HG03520 (cell line): Measurements from ENCODE around the gene COX5A.
A peak's percentile ranks its signal among the peaks of the same experiment; 100 is the strongest.

ENCODE experiments used
- ATAC-seq: cut with Tn5 transposase; IDR thresholded peaks from one replicate; pipeline ENCODE4 v1.9.1; 2021; ENCODE audit warnings: mild to moderate bottlenecking, moderate library complexity; ENCODE audit not compliant: unreplicated experiment

COX5A gene

DNA sequence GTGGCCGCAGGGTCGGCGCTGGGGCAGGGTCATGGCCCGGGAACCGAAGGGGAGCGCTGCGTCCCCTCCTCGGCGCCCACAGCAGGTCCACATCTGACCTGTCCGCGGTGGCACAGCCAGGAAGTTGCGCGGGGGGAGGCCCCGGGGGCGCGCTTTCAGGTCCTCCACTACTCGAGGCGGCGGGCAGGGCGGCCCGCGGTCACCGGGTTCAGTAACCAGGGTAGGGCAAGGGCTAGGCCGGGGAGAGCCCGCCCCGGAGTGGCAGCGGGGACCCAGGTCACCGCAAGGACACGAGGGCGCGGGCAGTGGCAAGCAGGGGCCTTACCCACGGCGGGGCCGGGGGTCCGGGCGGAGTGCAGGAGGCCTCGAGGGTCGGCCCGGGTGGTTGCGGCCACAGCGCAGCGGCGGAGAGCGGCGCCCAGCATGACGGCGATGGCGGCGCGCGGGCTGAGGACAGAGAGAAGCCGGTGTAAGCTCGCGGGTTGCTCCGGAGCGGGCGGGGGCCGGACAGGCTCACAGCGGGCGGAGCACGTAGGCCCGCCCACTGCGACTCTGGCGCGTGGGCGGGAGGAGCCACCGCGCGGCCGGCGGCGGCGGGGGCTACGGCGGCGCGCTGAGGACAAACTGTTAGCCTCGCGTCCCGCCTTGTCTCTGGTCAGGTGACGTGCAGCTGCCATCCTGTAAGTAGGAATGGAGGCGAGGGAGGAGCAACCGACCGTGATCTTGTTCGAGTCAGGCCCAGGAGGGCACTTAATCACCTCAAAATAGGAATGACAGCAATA is at the start of gene COX5A:
Gene COX5A (minus strand): TSS at position 484 of the 782 bp plus-strand sequence. CDS start 59 bp downstream, at position 425.
- peak; percentile 86 for ATAC-seq

DNA sequence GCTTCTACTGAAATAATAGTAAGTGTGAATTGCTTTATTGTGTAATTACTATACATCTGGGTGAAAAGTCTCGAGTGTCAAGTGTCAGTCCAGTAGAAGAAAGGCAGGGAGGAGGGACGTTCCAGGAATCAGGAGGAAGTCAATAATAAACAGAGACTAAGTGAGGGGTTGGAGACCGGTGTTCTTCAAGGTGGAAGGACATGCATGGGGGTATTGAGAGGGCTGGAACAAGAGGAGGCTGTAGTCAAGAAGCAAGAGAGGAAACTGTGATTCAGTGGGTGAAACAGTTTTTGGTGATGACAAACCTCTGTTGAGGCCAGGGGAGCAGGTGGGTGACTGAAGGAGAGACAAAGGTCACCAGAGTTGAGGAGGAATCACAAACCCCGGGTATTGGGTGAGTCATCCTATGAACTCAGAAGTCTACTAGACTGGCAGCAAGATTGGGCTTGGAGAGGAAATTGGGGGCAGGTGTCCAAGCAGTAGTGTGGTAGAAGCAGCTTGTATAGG is 45.9 kb upstream of the COX5A start:
- ATAC-seq: no peak

DNA sequence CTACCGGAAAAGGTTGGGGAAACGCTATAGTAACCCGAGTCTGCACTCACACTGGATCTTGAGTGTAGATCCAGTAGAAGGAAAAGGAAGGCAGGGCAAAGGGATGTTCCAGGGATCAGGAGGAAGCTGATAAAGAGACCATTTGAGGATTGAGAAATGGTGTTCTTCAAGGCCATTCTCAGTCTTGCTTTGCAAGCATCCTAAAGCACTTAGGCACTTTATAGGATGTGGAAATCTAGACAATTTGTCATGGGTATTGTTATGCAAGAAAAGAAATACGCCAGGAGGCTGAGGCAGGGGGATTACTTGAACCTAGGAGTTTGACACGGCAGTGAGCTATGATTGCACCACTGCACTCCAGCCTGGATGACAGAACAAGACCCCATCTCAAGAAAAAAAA is 44.3 kb upstream of the COX5A start:
- ATAC-seq: no peak

DNA sequence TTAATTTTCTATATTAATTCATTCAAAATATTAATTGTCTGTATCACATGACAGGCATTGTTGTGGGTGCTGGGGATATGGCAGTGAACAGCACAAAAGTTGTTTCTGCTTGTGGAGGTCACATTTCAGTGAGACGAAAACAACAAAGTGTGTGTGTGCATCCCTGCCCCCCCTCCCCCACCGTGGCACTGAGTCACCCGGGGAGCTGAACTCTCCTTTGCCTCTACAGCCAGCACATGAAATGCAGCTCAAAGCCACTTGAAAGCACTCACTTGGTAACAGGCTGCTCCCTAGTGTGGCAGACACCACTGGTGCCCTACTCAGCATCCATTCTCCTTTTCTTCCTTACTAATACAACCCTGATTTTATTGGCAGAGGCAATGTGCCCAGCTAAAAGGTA is 40.6 kb upstream of the COX5A start:
- no peak for ATAC-seq

DNA sequence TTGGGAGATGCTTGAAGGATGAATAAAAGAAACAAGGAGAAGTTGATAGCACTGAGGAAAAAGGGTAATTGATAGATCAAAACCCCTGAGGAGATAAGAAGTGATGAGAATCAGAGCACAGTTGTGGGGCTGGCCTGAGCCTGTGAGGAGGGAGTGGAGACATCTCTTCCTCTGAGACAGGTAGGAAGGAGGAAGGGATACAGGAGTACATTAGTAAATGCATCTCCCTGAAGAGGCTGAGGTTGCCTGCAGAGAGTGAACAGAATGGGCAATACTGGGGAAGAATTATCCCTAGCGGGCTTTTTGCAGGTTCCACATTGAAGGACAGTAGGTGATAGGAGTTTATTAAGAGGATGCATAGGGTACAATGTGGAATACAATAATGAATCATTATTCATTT is 40.2 kb upstream of the COX5A start:
- ATAC-seq: no peak

DNA sequence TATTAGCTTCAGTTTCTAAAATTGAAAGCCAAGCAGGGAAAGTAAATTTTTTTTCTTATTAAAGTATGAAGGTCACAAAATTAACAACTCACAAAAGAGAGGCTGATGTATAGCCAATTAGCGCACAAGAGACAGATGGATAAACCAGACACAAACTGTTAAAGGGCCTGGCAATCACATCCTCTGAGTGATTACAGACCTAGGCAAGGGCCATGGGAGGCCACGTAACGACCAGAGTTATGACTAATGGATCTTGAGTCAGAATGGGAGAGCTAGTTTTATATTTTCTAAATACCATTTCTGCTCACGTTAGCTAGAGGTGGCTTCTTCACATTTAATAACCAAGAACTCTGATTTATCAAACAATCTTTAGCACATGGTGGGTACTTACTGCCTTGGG is 39.7 kb upstream of the COX5A start:
- ATAC-seq: no peak

DNA sequence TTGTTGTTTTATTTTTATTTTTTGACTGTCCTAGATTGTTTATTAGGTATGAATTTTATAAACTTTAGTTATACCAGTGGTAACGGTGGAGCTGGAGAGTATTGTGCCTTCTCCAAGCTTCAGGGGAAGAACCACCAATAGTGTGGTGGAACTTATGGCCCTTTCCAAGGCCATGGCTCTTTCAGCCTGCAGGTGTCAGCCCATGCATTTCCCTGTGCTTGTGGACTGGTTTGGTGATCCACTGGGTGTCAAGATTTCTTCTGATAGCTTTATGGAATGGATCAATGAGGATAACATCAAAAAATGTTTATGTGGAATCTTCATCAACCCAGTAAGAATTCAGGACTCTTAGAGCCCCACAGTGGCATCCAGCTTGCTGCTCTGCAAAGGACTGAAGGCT is 38.3 kb upstream of the COX5A start:
- no peak for ATAC-seq

DNA sequence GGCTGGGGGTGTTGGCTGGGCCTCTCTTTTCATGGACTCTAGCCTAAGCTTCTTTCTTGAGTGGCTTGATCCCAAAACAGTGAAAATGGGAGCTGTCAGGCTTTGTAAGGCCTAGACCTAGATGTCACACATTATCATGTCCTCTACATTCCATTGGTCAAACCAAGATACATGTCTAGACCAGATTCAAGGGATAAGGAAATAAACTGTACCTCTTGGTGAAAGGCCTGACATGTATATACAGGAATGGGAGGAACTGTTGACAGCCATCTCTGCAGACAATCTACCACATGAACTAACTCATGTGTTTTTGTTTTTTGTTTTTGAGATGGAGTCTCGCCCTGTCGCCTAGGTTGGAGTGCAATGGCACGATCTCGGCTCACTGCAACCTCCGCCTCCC is 29.8 kb upstream of the COX5A start:
- ATAC-seq: no peak

DNA sequence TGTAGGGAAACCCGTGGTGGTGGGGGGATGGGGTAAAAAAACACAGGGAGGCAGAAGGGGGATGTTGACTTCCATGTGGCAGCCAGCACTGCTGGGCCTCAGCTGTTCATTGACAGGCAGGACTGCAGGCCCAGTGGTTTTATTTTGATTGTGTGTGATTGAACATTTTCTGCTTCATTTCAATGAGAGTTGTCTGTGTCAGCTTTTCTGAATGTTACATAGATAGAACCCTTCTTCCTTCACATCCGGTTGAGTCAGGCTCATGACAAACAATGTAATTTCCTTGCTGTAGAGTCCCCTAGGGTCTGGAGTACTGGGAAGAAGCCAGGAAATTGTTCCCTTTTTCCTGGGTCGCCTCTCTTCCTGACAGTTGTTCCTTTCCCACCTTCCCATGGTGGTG is 26.9 kb upstream of the COX5A start:
- ATAC-seq: no peak

DNA sequence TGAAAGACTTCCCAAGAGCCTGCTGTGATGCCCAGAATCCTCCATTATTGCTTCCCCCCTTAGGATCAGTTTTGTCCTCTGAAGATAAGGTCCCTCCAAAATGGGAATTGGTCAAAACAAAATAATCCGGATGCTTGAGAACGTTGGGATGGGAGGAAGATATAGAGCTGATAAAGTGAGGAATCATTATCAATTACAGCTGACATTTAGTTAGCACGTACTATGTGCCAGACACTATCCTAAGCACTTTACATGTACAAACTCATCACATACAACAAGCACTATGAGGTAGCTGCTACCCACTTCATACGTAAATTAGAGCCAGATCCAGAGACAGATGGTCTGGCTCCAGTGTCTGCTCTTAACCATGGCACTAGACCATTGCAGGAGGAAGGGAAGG is 25.3 kb upstream of the COX5A start:
- no peak for ATAC-seq

DNA sequence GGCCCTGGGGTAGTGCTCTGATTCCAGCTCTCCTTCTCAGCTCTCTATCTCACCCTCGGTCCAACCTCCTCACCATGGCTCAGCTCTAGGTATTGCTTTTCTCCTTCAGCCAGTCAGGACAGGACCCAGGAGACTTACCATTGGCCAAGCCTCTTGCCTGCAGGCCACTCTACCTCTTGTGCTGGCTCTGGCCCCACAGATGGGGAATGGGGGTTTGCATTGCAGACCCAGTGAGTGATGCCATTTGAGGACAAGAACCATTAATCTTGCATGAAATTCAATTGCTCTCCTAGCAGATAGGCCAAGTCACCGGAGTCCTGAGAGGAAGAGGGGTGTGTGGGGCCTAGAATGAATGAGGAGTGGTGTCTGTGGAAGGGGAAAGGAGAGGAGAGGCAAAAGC is 24.8 kb upstream of the COX5A start:
- ATAC-seq: no peak

DNA sequence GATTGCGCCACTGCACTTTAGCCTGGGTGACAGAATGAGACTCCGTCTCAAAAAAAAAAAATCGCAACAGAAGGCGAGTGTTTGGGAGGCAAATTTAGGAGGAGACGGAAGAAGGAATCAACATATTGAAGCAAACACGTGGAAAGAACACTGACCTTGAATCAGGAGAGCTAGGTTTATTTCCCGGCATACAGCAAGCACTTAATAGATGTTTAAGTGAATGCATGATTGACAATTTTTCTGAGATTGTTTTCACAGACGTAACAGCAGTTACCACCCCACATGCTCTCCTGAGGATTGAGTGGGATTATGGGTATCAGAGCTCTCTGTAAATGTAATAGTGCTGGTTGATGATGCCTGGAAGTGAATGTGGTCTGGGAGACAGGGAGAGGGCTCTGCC is 24.3 kb upstream of the COX5A start:
- no peak for ATAC-seq

DNA sequence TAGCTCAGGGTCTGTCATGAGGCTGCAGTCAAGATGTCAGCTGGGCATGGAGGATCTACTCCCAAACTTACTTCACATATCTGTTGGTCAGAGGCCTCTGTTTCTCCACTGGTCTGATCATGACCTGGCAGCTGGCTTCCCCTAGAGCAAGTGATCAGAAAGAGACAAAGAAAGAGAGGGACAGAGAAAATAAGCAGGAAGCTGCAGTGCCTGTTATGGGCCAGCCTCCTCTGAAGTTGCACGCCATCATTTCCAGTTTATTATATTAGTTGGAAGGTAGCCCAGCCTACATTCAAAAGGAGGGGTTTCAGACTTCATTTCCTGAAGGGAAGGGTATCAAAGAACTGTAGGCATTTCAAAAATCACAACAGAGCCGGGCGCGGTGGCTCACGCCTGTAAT is 23.7 kb upstream of the COX5A start:
- no peak for ATAC-seq

DNA sequence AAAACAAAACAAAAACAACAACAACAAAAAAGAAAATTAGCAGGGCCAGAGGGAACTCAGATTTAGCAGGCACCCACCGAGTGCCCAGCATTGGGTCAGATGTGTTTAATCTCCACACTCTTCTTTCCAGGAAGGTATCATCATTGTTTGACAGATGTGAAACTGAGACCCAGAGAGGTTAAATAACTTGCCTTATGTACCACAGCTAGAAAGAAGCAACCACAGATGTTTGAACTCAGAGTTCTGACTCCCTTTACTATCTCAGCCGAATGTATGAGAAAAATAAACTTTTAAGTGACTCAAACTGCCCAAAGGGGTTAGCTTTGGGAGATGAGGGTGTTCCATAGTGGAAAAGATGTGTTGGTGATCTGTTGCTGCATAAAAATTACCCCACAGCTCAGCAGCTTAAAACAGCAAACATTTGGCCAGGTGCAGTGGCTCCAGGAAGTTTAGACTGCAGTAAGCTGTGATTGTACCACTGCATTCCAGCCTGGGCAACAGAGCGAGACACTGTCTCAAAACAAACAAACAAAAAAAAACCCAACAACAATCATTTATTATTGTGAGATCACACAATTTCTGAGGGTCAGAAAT is 23.2 kb upstream of the COX5A start:
- ATAC-seq: no peak

DNA sequence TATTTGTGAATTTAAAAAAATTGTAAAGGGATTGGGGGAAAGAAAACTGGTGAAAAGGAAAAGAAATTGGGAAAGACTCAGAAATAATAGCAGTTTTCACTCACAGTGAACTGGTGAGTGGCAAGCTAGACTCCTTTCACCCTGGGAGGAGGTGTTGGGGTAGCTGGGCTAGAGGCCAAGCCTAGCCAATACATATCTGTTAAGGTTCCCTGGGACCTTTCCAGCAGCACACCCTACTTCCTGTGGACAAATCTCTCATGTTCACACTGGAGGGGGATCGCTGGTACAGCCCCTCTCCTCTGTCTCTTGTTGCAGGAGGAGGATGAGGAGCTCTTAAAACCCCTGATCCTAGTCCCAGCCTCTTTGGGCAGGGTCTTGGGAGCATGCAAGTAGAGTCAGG is 22.4 kb upstream of the COX5A start:
- ATAC-seq: no peak

DNA sequence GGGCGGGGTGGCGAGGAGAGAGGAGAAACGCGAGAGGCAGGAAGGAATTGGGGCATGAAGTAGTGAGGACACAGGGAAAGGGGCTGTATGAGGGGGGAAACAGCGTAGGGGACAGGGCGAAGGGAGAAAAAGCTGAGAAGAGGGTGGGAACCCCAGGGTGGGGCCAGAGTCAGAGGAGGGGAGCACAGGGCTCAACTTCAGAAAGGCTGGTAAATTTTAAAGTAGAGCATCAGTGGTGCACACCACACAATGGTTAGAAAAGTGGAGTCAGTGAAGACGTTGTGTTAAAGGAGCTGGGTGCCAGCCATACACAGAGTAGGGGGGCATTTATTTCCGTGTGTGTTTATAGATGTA is 21.7 kb upstream of the COX5A start:
- no peak for ATAC-seq

DNA sequence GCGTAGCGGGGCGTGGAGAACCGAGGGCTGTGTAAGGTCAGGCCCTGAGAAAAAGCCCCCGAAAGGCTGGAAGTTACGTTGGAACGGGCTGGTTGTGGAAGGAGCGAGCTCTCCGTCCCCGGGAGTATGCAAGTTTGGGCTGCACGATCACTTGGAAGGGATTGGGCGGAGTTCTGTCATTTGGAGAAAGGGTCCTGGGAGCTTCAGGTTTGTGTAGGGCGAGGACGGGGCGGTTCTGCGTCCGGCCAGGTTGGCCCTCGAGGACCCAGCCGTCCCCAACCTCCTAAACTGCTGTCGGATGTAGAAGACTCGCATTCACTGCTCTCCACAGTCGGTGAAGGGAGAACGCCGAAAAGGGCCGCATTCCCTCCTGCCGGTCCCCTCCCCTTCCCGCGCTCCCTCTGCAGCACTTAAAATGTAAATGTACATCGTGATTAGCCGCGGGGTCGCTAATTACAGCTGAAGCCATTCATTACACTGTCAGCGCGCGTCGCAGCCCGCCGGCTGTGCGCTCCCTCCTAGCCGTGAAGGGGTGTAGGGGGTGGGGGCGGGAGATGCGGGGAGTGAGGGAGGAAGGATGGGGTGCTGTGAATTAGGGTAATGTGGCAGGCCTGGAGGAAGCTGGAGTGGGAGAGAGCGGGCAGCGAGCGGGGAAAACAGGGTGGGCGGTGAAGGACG is 21.2 kb upstream of the COX5A start:
- no peak for ATAC-seq

DNA sequence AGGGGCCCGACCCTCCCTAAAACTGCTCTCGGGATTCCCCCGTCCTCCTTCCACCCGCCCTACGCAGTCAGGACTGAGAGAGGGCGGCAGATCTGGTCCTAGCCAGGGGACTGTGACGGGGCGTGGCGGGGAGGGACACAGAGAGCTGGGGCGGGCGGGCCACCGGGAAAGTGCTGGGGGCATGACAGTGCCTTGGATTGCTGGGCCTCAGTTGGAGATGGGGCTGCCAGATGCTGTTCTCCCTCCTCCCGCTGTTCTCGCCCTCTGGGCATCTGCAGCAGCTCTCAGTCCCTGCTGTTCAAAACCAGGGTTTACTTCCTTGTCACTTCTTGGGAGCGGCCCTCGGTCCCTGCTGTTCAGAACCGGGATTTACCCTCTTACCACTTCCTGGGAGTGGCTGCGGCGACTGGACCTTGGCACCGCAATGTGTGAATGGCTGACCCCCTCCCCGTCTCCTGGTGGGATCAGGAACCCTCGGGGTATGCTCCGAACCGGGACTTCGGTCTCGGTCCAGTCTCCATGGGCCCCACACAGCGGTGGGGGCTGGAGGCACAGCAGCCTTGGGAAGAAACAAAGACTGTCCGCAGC is 20.5 kb upstream of the COX5A start:
- no peak for ATAC-seq

DNA sequence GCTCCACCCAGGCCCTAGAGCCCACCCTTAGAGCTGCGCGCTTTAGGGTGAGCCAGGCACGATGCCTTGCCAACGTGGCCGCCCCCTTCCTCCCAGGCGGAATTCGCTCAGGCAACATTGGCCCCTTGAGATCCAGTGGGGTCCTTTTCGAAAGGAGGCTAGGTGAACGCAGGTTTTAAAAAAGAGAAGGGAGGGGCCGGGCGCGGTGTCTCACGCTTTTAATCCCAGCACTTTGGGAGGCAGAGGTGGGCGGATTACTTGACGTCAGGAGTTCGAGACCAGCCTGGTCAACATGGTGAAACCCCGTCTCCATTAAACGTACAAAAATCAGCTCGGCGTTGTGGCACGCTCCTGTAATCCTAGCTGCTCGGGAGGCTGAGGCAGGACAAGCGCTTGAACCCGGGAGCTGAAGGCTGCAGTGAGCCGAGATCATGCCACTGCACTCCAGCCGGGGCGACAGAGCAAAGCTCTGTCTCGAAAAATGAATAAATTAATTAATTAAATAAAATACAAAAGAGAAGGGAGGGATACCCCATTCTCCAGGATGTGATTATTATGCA is 19.7 kb upstream of the COX5A start:
- no peak for ATAC-seq

DNA sequence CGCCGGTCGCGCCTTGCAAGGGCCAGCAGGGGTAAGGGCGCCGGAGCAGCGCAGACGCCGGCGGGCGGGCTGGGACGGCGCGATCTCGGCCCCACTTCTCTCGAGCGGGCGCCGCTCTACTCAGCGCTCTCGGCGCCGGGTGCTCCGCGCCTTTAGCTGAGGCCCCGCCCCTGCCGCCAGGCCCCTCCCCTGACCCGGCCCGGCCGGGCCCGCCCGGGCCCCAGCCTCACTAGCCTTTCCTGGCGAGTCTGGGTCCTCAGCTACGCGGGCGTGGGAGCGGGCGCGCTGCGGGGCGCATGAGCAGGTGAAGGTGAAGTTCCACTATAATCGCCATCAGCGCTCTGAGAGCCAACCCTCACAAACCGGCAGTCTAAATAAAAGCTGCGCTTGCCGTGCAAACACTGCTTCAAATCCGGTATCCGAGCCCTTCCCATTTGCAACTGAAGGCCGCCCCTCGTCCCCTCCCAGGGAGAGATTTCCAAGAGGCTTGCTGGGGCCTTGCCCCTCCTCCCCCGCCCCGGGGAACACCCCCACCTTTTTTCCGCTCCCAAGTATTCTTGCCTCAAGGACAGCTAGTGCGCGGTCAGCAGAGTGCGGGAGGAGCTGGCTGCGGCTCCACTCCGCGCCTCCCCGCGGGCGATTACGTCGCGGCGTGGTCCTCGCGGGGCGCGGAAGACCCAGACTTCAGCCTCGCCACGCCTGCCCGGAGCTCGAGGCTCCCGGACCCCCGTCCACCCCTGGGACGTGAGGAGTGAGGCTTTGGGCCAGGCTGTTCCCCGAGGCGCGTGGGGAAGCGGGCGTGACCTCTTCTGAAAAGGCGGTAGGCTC is 19.0 kb upstream of the COX5A start, which contains the start of gene RPP25:
Gene RPP25 (minus strand): TSS at position 125 of the 828 bp plus-strand sequence. CDS start 189 bp downstream, outside the sequence.
- ATAC-seq: peak; percentile 77
